ENCODE results near the gene GSS. TPM values are rescaled to one million over a fixed set of nuclear protein-coding genes. Genes with fewer than 3 reads are reported as not detected.
A peak's percentile ranks its signal among the peaks of the same experiment; 100 is the strongest.

The GSS gene
- 10 to 100 TPM; 58.7 to 59.5 TPM for total RNA-seq

DNA sequence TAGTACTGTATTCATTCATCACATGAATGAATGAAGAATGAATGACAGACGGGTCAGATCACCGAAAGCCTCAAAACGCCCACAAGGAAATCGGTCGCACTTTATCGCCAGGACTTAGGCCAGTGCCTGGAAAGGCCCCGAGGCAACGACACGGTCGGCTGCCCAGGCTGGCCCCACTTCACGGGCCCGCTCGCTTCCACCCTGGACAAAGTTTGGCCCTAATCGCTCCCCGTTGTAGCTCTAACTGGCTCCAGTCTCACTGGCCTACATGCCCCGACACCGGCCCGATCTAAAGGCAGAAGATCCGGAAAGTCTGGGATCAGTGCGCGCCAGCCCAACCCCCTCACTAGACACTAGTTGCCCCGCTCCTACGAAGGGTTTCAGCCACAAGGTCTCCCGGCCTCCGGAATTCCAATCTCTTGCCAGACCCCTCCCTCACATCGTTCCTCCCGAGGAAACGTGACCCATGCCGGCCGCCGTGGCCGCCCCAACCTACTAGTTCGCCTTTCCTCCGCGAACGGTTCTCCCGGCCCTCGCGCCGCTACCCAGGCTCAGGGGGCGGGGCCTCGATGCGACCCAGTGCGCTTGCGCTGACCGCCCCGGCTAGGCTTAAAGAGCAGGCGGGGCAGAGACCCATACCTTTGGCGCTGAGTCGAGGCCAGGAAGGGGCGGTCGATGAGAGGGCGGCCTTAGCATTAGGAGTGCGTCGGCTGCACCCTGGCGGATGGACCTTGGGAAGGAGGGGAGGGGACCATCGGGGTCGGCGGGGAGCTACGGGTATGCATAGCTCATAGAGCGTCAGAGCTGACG is at the start of gene GSS, which contains the start of gene MYH7B:
Gene GSS, minus strand, starts transcription at position 576 of the 810 bp plus-strand sequence. CDS start 3,954 bp downstream, outside the sequence.
Gene MYH7B, plus strand, starts transcription at position 638 of the 810 bp plus-strand sequence. CDS start 22,138 bp downstream, outside the sequence.
- H3K4me1 Mint-ChIP-seq, result peaks cover 16% of the 10 kb centered on the region
- peak within 1 kb of the TSS; percentile 94 for H3K27ac Mint-ChIP-seq
- H3K9me3 Mint-ChIP-seq (ENCODE audit: low read depth), result no peaks in the 10 kb centered on the region
- intact Hi-C loops (cut with DNase I, micrococcal nuclease), result loop anchor here (1.0 to 5.0 kb wide), 15 partner anchors 64 to 963 kb away; partner anchors contain the start of genes ACSS2 (in 2 of the 2), EDEM2 (in 2 of the 2), AHCY (in 1 of the 2) and DYNLRB1 (in 1 of the 2)
- ChIA-PET CTCF (interaction anchor here (0.6 to 5.8 kb wide), 6 partner anchors 58 to 136 kb away, joined by 3 to 78 read pairs (median 4); partner anchors contain the start of genes ACSS2 and GGT7), POLR2A (interaction anchor here (0.6 to 1.5 kb wide), 6 partner anchors 79 to 103 kb away, joined by 3 to 4 read pairs (median 3); partner anchors contain the start of genes ACSS2 and GGT7)
- no peaks in the 10 kb centered on the region for H3K27me3 Mint-ChIP-seq
- DNase-seq, result peak; percentile 99
- ATAC-seq, result peak; percentile 95
- peaks cover 10% of the 10 kb centered on the region for H3K36me3 Mint-ChIP-seq (ENCODE audit: low read depth)
- peak within 1 kb of the TSS; percentile 98 for H3K4me3 Mint-ChIP-seq

DNA sequence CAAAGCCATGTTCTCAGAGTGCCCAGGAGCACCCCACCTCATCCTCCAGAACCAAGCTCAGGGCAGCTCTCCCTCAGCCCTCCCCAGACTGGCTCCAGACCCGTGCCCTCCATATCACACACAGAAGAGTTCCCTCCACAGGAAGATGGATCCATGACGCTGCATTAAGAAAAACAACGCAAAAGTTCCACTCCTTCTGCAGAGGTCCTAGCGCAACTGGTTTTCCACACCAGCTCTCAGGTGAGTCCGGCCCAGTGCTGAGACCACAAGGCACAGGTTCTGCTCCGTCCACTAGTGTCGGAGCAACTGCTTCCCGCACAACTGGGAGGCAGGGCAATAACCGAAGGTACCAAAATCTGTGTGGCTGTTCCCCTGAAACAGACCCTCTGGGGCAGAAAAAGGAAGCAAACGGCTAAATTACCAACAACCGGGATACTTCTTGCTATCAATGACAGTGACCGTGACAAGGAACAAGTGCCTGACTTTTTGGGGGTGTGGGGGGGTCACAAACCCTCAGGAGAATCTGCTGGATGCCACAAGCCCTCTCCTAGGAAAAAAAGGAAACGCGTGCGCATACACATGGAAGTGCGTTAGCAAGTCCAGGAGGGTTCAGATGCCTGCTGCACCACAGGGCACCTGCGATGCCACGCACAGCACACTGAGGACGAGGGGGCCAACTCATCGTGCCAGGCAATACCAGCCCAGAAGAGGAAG is 49.3 kb upstream of the GSS start:
- POLR2A ChIA-PET, result no interaction called here

DNA sequence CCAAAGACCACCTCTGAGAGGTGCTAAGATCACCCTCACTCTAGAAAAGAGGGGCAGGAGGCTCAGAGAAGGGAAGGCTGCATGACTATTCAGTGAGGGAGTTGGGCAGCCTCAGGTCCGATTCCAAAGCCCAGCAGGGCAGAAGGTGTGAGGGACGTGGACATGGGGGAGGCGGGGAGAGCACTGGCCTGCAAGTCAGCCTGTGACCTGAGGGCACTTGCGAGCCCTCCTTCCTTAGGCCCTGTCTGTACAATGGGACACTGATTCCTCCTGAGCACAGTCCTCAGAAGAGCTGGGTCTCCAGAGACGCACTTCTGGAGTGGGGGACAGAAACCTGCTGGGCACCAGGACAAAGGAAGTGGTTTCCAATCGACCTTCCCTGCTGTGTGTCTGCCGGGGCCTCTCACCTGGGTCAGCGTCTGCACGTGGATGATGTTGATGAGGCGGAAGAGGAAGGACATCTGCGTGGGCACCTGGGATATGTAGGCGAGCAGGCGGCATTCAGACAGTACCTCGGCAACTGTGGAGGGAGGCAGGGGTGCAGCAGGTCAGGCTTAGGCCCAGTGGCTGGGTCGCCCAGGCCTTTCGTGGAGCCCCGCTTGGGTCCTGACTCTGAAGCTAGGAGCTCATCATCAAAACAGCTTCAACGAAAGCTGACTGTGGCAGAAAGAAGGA is 48.6 kb upstream of the GSS start:
- DNase-seq (no peak), ATAC-seq (no peak)
- ChIA-PET POLR2A (no interaction called here), CTCF (no interaction called here)
- peaks cover 13% of the 10 kb centered on the region for H3K36me3 Mint-ChIP-seq (ENCODE audit: low read depth)
- H3K27me3 Mint-ChIP-seq, result no peaks in the 10 kb centered on the region
- no peak overlapping the region for H3K4me3 Mint-ChIP-seq
- no peaks in the 10 kb centered on the region for H3K9me3 Mint-ChIP-seq (ENCODE audit: low read depth)
- no peak overlapping the region for H3K27ac Mint-ChIP-seq
- H3K4me1 Mint-ChIP-seq, result no peaks in the 10 kb centered on the region
- intact Hi-C loops (cut with DNase I, micrococcal nuclease), result no loop called here

More for the DNA sequence above, 49.3 kb upstream of the GSS start:
- no peaks in the 10 kb centered on the region for H3K9me3 Mint-ChIP-seq (ENCODE audit: low read depth)
- no peaks in the 10 kb centered on the region for H3K4me1 Mint-ChIP-seq
- H3K27ac Mint-ChIP-seq, result no peak overlapping the region
- no peaks in the 10 kb centered on the region for H3K27me3 Mint-ChIP-seq
- no peak overlapping the region for H3K4me3 Mint-ChIP-seq
- CTCF ChIA-PET, result no interaction called here
- DNase-seq (no peak), ATAC-seq (no peak)
- intact Hi-C loops (cut with DNase I, micrococcal nuclease), result no loop called here
- peaks cover 19% of the 10 kb centered on the region for H3K36me3 Mint-ChIP-seq (ENCODE audit: low read depth)

DNA sequence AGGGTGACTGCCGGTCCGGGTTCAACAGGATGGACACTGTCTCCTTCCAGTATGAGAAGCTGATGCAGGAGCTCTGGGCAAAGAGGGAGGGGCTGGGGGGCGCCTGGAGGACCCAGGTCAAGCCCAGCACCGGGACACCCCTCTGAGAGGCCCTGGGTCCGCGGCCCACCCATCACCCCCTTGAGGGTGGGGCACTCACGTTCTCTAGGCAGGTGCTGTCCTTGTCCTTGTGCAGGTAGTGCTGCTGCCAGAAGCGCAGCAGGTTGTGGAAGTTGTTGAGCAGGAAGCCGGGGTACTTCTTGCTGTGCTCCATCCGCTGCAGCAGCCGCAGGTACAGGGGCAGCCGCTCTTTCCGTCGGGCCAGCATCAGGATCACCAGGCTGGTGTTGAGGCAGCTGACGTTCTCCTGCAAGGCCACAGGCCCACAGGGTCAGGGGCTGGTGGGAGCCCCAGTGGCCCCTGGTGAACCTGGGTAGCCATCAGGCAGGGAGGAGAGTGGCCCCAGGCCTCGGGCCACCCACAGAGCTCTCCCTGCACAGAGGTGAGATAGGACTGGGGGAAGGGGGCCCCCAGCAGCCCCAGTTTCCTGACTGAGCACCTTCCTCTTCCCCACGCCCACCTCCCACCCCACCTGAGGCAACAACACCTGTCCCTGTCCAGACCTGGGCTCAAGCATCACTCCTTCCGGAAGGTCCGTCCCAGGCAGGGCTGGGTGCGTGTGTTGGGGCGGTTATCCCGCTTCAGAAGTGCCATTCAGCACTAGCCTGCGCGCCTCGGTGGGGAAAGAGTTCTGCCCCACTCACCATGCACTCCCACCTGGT is 47.8 kb upstream of the GSS start:
- ATAC-seq (no peak), DNase-seq (no peak)
- ChIA-PET POLR2A (no interaction called here), CTCF (interaction anchor here (1.1 kb wide), 1 partner anchor 8 kb away, joined by 3 read pairs; no protein-coding TSS in a partner anchor)
- Mint-ChIP-seq H3K36me3 (ENCODE audit: low read depth) (peaks cover 16% of the 10 kb centered on the region), H3K4me1 (no peaks in the 10 kb centered on the region), H3K9me3 (ENCODE audit: low read depth) (no peaks in the 10 kb centered on the region), H3K27ac (no peak overlapping the region), H3K27me3 (no peaks in the 10 kb centered on the region), H3K4me3 (no peak overlapping the region)
- intact Hi-C loops (cut with DNase I, micrococcal nuclease), result no loop called here

DNA sequence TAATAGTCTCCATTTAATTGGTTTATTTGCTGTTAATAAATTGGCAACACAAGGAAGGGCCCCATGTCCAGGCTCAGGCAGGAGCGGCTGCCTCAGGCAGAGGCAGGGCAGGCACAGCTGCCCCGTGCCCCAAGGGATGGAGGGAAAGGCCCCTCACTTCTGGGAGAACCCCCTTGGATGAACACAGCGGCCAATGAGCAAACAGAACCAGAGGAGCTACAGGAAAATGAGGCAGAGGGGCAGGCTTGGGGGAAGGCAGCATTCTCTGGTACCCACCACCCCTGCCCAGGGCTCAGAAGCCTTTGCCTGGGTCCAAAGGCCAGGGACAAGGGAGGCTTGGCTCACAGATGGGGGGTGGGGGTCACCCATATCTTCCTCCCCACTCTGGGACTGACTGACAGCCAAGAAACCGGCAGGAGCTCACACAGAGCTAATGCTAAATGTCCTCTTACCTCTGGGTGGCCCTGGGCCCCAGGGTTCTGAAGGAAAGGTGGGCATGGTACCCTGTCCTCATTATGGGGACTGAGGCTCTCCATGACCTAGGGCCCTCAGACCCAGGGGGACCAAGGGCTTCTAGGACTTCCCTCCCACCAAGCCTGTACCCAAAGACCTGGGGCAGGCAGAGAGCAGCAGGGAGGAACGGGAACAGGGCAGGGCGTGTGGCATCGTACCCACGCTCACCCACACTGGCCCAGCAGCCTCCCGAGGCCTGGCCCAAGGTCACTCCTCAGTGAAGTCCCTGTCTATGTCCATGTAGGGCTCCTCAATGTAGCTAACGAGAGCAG is 47.0 kb upstream of the GSS start:
- no peaks in the 10 kb centered on the region for H3K27me3 Mint-ChIP-seq
- intact Hi-C loops (cut with DNase I, micrococcal nuclease), result no loop called here
- H3K4me1 Mint-ChIP-seq, result peaks cover 3% of the 10 kb centered on the region
- ChIA-PET CTCF (interaction anchor here (0.6 to 1.7 kb wide), 3 partner anchors 9 to 273 kb away, joined by 3 to 10 read pairs (median 3); no protein-coding TSS in a partner anchor), POLR2A (no interaction called here)
- H3K9me3 Mint-ChIP-seq (ENCODE audit: low read depth), result no peaks in the 10 kb centered on the region
- H3K4me3 Mint-ChIP-seq, result no peak overlapping the region
- no peak overlapping the region for H3K27ac Mint-ChIP-seq
- DNase-seq, result no peak
- H3K36me3 Mint-ChIP-seq (ENCODE audit: low read depth), result peaks cover 23% of the 10 kb centered on the region
- no peak for ATAC-seq

DNA sequence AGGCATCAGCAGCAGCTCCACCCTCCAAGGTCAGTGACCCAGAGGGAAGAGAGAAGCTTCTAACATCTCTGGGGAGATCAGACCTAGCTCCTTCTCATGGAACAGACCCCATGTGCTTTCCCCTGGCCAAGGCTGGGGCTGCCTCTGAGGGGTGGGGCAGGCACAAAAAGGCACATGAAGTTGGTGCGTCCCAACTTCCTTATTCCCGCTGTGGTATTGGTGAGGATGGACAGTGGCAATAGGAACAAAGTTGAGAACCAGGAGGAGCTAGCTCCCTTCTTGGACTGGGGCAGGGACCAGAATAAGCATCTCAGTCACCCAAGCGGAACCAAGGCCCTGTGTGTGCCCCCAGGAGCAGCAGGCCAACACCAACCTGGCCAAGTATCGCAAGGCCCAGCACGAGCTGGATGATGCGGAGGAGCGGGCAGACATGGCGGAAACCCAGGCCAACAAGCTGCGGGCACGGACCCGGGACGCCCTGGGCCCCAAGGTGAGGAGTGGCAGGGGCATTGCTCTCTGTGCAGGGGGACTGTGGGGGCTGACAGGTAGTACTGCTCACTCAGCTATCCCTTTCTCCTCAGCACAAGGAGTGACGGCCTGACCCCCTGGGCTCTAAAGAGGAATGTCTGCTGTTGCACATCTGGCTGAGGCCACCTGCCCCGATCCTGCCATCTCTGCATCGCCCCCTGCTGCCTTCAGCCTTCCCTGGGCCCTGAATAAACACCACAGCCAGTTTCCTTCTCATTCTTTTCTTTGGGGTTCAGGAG is 46.2 kb upstream of the GSS start:
- ChIA-PET CTCF (interaction anchor here (0.7 to 1.8 kb wide), 3 partner anchors 127 to 250 kb away, joined by 3 to 10 read pairs (median 5); no protein-coding TSS in a partner anchor), POLR2A (interaction anchor here (0.5 kb wide), 1 partner anchor 67 kb away, joined by 4 read pairs; no protein-coding TSS in a partner anchor)
- H3K4me3 Mint-ChIP-seq, result no peak overlapping the region
- peaks cover 4% of the 10 kb centered on the region for H3K4me1 Mint-ChIP-seq
- no peaks in the 10 kb centered on the region for H3K9me3 Mint-ChIP-seq (ENCODE audit: low read depth)
- peaks cover 24% of the 10 kb centered on the region for H3K36me3 Mint-ChIP-seq (ENCODE audit: low read depth)
- H3K27me3 Mint-ChIP-seq, result no peaks in the 10 kb centered on the region
- DNase-seq (peak; percentile 43), ATAC-seq (no peak)
- intact Hi-C loops (cut with DNase I, micrococcal nuclease), result no loop called here
- no peak overlapping the region for H3K27ac Mint-ChIP-seq

DNA sequence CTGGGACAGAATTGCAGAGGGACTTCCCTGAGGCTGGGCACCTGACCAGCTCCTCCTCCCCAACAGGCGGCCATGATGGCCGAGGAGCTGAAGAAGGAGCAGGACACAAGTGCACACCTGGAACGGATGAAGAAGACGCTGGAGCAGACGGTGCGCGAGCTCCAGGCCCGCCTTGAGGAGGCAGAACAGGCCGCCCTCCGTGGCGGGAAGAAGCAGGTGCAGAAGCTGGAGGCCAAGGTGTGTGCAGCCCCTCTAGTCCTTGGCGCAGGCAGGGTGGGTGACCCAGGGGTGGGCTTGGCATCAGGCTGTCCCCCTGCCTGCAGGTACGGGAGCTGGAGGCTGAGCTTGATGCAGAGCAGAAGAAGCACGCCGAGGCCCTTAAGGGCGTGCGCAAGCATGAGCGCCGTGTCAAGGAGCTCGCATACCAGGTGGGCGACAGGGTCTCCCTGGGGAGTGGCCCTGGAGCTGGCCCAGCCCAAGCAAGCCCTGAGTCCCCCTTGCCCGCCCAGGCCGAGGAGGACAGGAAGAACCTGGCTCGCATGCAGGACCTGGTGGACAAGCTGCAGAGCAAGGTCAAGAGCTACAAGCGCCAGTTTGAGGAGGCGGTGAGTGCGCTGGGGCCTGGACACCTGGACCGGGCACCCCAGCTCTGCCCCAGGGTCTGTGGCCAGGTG is 45.5 kb upstream of the GSS start:
- no peaks in the 10 kb centered on the region for H3K9me3 Mint-ChIP-seq (ENCODE audit: low read depth)
- ChIA-PET POLR2A (no interaction called here), CTCF (interaction anchor here (0.7 to 1.8 kb wide), 3 partner anchors 126 to 251 kb away, joined by 3 to 10 read pairs (median 5); no protein-coding TSS in a partner anchor)
- intact Hi-C loops (cut with DNase I, micrococcal nuclease), result no loop called here
- H3K27me3 Mint-ChIP-seq, result no peaks in the 10 kb centered on the region
- peaks cover 4% of the 10 kb centered on the region for H3K4me1 Mint-ChIP-seq
- H3K4me3 Mint-ChIP-seq, result no peak overlapping the region
- H3K27ac Mint-ChIP-seq, result no peak overlapping the region
- DNase-seq (no peak), ATAC-seq (no peak)
- H3K36me3 Mint-ChIP-seq (ENCODE audit: low read depth), result peaks cover 24% of the 10 kb centered on the region

DNA sequence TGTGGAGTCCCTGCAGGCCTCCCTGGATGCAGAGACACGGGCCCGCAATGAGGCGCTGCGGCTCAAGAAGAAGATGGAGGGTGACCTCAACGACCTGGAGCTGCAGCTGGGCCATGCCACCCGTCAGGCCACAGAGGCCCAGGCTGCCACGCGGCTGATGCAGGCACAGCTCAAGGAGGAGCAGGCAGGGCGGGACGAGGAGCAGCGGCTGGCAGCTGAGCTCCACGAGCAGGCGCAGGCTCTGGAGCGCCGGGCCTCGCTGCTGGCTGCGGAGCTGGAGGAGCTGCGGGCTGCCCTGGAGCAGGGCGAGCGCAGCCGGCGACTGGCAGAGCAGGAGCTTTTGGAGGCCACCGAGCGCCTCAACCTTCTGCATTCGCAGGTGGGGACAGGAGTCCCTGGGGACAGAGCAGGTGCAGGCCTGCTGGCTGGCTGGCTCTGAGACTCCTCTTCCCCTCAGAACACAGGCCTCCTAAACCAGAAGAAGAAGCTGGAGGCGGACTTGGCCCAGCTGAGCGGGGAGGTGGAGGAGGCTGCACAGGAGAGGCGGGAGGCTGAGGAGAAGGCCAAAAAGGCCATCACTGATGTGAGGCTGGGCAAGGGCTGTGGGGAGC is 44.8 kb upstream of the GSS start:
- H3K27me3 Mint-ChIP-seq, result no peaks in the 10 kb centered on the region
- H3K4me3 Mint-ChIP-seq, result no peak overlapping the region
- DNase-seq (no peak), ATAC-seq (no peak)
- no peaks in the 10 kb centered on the region for H3K9me3 Mint-ChIP-seq (ENCODE audit: low read depth)
- CTCF ChIA-PET, result interaction anchor here (1.8 kb wide), 1 partner anchor 126 kb away, joined by 5 read pairs; no protein-coding TSS in a partner anchor
- POLR2A ChIA-PET, result no interaction called here
- H3K36me3 Mint-ChIP-seq (ENCODE audit: low read depth), result peaks cover 26% of the 10 kb centered on the region
- intact Hi-C loops (cut with DNase I, micrococcal nuclease), result no loop called here
- H3K27ac Mint-ChIP-seq, result no peak overlapping the region
- peaks cover 4% of the 10 kb centered on the region for H3K4me1 Mint-ChIP-seq

DNA sequence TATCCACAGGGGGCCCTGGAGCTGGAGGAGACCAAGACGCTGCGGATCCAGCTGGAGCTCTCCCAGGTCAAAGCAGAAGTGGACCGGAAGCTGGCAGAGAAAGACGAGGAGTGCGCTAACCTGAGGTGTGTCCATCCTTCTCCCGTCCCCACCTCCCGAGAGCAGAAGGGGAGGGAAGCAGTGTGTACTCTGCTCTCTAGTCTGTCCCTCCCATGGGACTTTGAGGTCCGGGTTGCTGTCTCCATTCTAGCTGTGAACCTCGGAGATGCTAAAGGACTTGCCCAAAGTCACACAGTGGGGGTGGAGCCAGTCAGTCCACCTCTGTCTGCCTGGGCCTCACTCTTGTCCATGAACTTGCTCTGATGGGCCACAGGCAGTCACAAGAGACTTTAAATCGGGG is 44.2 kb upstream of the GSS start:
- Mint-ChIP-seq H3K4me1 (peaks cover 4% of the 10 kb centered on the region), H3K36me3 (ENCODE audit: low read depth) (peaks cover 26% of the 10 kb centered on the region), H3K9me3 (ENCODE audit: low read depth) (no peaks in the 10 kb centered on the region), H3K27me3 (no peaks in the 10 kb centered on the region), H3K4me3 (no peak overlapping the region), H3K27ac (no peak overlapping the region)
- POLR2A ChIA-PET, result no interaction called here
- CTCF ChIA-PET, result no interaction called here
- DNase-seq (no peak), ATAC-seq (no peak)
- intact Hi-C loops (cut with DNase I, micrococcal nuclease), result no loop called here

Measured in activated CD4-positive, alpha-beta T cell treated with anti-CD3 and anti-CD28 coated beads for 36 hours (primary cell).